ENCODE results near the gene TMSB15B. TPM values are rescaled to one million over a fixed set of nuclear protein-coding genes. Genes with fewer than 3 reads are reported as not detected.
"Not testable (repeated sequence)": the region's sequence is repeated elsewhere in the genome, so short reads cannot be mapped to it uniquely, and the experiment has no call there.

Gene TMSB15B
- polyA plus RNA-seq (2012; ENCODE audit: insufficient read depth, insufficient read length, low read depth) = 3.4 TPM

DNA sequence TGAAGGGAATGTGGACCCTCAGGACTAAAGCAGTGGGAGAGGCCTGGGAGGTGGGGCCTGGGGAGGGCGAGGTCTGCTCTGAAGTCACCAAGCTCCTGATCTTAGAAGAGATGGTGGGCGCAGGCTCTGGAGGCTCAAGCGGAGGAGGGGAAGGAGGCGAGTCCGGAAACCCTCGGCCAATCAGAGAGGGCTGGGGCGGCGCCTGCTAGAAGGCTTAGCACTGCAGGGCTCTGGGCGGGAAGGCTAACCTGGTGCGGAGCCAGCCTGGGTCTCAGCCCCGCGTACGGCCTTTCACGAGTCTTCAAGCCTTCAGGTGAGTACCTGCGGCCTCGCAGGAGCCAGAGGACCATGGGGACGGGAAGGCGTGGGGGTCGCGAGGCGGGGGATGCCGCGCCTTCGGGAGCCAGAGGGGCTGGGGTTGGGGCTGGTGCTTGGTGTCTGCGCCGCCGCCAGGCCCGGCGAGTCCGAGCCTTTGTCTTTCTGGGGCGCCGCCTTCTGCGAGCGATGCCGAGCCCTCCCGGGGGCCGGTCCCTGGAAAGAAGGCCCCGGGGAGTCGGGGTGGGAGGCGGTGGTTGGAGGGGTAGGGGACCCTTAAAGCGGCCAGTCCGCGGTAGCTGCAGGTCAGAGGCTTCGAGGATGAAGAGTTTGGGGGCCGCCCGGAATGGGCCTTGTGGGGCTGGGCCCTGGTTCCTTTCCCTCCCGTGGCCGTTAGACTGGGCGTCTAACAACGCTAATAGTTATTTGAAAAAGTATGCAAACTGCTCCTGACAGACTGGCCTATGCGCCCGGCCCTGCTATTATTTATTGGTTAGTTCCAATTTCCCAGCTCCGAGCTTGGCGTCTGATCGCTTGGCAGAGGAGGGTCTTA, at the start of gene TMSB15B:
TSS of gene TMSB15B (plus strand) at position 217 of the 868 bp plus-strand sequence.
- H3K4me3 ChIP-seq (ENCODE audit: low read depth, low read length); H3K9me3 ChIP-seq: not testable (repeated sequence)

DNA sequence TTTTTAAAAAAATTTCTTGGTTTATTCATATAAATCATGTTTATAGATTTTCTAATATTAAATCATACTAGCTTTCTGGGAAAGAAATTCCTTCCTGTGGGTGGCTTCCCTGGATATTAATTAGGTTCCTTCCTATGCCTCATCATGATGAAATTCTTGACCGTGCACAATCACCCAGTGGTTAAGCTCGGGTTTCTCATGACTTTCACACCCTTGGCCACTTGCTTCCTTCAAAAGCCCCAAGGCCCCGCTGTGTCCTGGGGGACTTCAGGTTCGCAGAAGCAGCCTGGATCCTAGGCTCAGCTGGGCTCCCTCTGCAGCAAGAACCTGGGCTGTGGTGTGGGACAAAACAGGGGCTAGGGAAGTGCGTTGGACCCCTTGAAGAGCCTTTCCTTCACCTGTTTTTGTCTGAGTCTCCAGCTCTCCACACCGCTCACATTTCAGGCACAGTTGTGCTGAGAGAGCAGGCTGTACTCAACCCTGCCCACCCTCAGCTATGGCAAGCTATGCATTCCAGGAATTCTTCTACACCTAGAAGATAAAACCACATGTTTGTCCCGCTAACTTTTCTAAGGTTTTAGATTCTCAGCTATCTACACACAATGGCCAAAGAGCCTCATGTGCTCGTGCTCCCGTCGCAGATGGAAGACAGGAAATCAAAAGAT, 48.9 kb upstream of the TMSB15B start:
- H3K4me1 ChIP-seq = no peaks in the 10 kb centered on the region
- no peaks in the 10 kb centered on the region for H3K27me3 ChIP-seq
- H3K4me3 ChIP-seq (ENCODE audit: low read depth, low read length) = no peak overlapping the region
- no peaks in the 10 kb centered on the region for H3K36me3 ChIP-seq
- no peaks in the 10 kb centered on the region for H3K9me3 ChIP-seq
- TF ChIP-seq, protein P1, sequence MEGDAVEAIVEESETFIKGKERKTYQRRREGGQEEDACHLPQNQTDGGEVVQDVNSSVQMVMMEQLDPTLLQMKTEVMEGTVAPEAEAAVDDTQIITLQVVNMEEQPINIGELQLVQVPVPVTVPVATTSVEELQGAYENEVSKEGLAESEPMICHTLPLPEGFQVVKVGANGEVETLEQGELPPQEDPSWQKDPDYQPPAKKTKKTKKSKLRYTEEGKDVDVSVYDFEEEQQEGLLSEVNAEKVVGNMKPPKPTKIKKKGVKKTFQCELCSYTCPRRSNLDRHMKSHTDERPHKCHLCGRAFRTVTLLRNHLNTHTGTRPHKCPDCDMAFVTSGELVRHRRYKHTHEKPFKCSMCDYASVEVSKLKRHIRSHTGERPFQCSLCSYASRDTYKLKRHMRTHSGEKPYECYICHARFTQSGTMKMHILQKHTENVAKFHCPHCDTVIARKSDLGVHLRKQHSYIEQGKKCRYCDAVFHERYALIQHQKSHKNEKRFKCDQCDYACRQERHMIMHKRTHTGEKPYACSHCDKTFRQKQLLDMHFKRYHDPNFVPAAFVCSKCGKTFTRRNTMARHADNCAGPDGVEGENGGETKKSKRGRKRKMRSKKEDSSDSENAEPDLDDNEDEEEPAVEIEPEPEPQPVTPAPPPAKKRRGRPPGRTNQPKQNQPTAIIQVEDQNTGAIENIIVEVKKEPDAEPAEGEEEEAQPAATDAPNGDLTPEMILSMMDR (IDR thresholded peaks at IDR 0.05; ENCODE audit: low read depth, low read length) = no peak
- DNase-seq = no peak

More for the DNA sequence above, at the start of gene TMSB15B:
- DNase-seq, H3K27me3 ChIP-seq, H3K36me3 ChIP-seq, H3K4me1 ChIP-seq: not testable (repeated sequence)

DNA sequence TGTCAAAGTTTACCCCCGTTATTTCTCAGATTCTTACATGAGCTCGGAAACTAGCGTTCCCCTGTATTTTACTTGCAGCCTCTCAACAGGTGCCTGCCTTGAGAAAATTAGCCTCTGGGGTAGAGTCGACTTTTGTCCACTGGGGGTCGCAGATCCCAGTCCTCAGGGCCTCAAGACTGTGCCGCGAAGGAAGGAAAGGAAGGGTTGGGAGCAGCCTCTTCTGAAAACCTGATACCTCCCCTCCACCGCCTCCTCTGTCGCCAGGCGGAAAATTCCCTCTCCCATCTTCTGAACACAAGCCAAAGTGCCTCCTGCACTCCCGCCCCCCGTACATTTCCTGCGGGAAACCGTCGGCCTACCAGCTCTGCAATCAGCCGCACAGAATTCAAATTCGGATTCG, 44.4 kb upstream of the TMSB15B start:
- Histone ChIP-seq H3K36me3 (no peaks in the 10 kb centered on the region), H3K4me1 (no peaks in the 10 kb centered on the region), H3K4me3 (ENCODE audit: low read depth, low read length) (peak overlapping the region; percentile 58), H3K9me3 (no peaks in the 10 kb centered on the region), H3K27me3 (no peaks in the 10 kb centered on the region)
- TF ChIP-seq, protein P1 (IDR thresholded peaks at IDR 0.05; ENCODE audit: low read depth, low read length) = peak; percentile 66
- peak; percentile 58 for DNase-seq

DNA sequence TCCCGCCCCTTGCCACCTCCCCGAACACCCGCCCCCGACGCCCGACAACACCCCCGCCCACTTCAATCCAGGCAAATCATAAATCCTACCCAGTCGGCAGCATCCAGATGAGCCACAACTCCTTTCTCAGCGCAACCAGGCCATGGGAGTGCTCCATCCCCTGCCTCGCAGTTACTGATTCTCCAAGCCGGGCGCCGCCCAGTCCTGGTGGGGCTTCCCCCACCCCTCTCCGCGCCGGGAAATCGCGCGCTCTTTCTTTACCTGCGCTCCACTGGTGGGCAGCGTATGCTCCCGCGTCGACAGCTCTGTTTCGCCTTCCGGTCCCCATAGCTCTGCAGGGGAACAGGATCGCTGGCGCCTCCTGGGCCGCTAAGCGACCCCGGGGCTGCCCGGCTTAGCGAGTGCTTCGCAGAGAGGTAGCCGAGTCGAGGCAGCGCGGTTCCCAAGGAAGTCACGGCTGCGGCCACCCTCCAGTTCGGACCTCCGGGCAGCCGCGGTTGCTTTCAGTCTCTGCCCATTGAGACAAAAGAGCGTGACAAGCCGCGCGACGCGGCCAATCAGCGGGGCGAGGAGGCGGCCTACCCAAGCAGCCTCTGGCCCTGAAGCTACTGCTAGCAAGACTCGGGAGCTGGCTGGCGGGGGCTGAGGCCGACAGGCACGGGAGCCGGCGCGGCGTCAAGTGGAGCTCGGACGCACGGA, 43.7 kb upstream of the TMSB15B start:
- Histone ChIP-seq H3K36me3 (no peaks in the 10 kb centered on the region), H3K27me3 (no peaks in the 10 kb centered on the region), H3K4me3 (ENCODE audit: low read depth, low read length) (peak overlapping the region; percentile 58), H3K9me3 (no peaks in the 10 kb centered on the region), H3K4me1 (no peaks in the 10 kb centered on the region)
- TF ChIP-seq, protein P1 (IDR thresholded peaks at IDR 0.05; ENCODE audit: low read depth, low read length) = no peak
- peak; percentile 54 for DNase-seq

DNA sequence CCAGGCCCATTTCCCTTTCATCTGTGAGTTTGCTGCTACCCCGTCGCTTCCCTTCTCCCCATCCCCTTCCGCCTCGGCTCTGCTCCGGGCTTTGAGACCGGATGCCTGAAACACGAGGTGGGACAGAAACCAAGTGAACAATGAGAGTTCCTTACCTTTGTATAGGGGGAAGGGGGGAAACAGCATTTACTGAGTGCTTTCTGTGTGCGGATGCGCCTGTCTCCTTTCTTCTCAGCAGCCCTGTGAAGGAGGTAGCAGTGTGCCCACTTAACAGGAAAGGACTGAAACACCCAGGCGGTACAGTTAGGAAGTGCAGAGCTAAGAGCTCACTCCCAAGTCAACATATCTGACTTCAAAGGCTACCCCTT, 43.2 kb upstream of the TMSB15B start:
- no peaks in the 10 kb centered on the region for H3K4me1 ChIP-seq
- DNase-seq = peak; percentile 10
- H3K9me3 ChIP-seq = no peaks in the 10 kb centered on the region
- no peaks in the 10 kb centered on the region for H3K27me3 ChIP-seq
- TF ChIP-seq, protein P1 (IDR thresholded peaks at IDR 0.05; ENCODE audit: low read depth, low read length) = no peak
- H3K4me3 ChIP-seq (ENCODE audit: low read depth, low read length) = peak overlapping the region; percentile 58
- H3K36me3 ChIP-seq = no peaks in the 10 kb centered on the region

DNA sequence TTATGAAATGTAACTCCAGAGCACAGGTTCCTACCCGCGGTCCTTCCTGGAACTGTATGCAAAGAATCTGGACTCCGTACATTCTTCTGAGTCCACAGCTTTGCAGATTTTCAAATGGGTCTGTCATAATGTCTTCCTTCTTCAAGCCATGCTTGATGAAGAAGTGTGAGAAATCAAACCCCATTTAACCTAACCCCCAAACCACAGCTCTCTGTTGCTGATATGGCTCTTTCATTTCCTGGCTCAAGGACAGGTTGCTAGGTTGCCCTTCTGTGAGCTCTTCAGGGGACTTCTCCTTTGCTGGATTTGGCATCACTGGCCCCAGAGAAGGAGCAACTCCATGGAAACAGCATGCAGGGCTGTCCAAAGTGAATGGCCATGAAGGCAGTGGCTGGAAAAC, 41.9 kb upstream of the TMSB15B start:
- not testable (repeated sequence) for H3K4me1 ChIP-seq; H3K9me3 ChIP-seq; DNase-seq; H3K27me3 ChIP-seq; H3K36me3 ChIP-seq; H3K4me3 ChIP-seq (ENCODE audit: low read depth, low read length)
